Dedifferentiated amniotic fluid mesenchymal stem cell (primary cell): ENCODE results near the gene TET2.

Experiments
- DNase-seq: peaks from one replicate; pipeline ENCODE4 v3.0.0-alpha.2; 2016; ENCODE audit errors: extremely low spot score

TET2 gene

DNA sequence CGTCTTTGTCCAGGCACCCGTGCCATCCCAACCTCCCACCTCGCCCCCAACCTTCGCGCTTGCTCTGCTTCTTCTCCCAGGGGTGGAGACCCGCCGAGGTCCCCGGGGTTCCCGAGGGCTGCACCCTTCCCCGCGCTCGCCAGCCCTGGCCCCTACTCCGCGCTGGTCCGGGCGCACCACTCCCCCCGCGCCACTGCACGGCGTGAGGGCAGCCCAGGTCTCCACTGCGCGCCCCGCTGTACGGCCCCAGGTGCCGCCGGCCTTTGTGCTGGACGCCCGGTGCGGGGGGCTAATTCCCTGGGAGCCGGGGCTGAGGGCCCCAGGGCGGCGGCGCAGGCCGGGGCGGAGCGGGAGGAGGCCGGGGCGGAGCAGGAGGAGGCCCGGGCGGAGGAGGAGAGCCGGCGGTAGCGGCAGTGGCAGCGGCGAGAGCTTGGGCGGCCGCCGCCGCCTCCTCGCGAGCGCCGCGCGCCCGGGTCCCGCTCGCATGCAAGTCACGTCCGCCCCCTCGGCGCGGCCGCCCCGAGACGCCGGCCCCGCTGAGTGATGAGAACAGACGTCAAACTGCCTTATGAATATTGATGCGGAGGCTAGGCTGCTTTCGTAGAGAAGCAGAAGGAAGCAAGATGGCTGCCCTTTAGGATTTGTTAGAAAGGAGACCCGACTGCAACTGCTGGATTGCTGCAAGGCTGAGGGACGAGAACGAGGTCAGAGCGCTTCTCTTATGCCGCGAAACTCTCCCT, at the start of gene TET2:
TSS of gene TET2 (plus strand) at position 601 of the 740 bp plus-strand sequence. CDS start 87,067 bp downstream, outside the sequence.
- peak; percentile 81 for DNase-seq

DNA sequence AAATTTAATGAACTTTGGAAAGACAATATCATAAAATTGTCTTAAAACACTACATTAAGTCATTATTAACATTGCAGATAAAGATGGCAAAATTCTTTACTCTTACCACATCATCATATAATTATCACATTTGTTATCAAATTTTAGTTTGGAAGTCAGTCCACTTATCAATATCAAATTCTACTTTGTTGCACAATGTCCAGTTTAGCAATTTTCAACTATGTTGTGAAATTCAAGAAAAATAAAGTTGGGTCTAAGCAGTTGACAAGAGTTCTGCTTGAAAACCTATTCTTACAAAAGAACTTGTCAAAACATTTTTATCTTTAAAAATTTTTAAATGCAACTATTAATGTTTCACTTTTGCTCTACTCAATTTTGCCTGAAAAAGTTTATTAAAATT, 44.7 kb upstream of the TET2 start:
- no peak for DNase-seq

DNA sequence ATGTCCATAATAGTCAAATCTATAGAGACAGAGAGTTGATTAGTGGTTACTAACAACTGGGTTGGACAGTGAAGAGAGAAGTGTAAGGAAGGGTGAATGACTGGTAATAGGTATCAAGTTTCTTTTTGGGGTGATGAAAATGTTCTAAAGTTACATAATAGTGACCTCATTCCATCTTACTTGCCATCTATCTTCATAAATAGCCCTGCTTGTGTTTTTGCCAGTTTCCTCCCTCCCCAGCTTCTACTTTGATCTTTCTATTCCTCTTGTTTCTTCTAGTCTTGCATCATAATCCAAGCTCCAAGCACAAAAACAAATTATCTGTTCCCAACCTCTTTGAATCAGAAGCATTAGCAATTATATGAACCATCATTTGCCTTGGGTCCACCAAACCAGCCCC, 40.2 kb upstream of the TET2 start:
- no peak for DNase-seq

DNA sequence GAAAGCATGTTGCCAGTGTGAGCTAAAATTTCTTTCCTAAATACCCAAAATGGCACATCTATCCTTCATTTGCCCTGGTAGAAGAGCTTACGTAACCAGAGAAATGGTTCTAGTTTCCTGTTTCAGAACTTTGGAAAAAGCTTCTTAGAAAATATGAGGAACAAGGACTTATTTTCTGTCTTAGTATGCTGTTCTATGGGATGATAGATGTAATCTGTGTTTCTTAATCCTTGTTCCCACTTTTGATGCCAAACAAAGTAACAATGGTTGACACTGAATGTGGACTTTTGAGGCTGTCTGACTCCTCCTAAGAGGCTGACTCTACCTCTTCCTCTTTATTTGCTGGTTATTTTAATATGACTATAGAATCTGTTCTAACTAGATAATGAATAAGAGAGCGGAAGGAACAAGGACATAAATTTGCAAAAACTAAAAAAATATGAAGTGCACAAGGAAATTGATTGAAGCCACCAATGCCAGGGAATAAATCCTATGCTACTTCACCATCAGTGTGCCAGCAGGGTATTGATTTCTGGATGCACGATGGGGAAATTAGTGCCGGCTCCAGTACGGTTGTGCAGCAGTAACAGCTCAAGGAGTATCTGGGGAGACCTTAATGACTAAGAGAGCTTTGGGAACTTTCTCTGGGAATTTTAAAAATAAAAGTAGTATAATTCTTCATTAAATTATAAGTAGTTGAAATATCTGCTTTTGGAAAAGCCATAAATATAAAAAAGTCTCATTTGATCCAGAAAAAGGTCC, 39.4 kb upstream of the TET2 start:
- DNase-seq: no peak

DNA sequence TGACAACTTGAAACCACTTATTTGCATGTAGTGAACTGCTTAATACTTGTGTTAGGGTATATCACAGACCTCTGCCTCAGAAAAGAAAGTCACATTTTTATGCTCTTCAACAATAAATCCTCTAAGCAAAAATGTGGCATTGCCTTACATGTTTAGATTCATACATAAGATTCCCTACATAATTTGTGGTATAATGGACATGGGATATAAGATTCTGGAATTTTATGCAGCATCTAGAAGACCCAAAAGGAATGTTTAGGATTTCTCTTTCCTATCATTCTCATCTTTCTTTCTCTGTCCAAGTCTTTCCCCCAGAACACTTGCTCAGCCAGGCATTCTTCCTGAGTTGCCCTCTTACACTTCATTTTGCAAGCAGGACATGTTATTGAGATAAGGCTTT, 37.7 kb upstream of the TET2 start:
- DNase-seq: peak; percentile 64

DNA sequence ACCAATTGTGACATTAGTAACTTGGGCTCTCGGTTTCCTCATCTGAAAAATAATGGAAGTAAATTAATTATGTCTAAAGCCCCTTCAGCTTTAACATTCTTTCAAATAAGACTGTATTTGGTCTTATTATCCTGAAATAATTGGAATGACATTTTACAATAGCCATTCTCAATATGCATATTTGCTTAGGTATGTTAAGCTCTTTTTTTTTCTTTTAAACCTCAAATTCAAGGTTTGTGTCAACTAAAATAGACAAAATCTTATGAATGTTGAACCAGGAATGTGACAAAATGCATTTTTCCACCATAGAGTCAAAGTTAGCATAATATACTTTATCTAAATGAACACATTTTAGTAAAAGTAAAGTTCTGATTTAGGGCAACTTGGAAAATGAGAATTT, 34.4 kb upstream of the TET2 start:
- no peak for DNase-seq

DNA sequence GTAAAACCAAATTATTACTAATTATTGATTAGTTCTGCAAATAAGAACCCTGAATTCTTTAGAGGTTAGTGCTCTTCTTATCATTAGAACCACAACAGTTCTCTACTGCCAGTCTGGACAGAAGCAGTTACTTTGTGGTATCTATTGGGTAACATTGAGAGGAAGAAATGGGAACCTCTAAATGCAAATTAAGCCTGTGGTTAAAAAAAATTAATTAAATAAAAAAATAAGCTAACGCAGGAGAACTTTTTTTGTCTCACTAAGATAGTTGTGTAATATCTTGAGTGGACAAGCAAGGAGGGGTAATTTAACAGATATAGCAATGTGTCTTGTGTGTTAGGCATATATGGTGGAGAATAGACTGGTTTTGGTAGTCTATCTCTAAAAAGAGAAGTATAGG, 32.9 kb upstream of the TET2 start:
- DNase-seq: no peak

DNA sequence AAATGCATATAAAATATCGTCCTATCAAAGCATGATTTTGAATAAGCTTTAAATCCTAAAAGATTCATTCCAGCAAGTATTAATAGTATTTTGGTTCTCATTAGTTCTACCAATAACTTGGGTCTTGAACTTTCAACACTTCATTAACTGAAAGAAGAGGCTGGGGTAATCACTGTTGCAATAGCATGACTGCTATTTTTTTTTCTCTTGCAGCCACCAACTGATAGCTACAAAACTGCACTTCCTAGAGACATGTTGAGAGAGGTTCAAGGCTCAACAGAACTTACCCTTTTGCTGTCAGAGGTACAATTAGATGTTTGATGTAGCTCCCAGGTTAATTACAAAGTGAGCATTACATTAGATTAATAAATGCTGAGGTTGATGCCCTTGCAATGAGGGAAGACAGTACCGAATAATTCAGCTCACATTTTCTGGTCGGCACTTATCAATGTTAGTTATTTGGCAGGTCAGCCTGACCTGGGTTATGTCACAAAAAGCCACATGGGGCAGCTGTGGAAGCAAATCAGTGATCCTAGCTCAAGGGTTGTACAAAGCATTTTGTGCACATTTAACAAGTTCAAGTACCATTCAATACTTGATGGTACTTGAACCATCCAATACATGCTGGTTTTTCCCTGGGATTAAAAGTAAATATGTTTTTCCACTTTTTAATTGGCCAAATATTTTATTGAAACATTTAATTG, 29.9 kb upstream of the TET2 start:
- no peak for DNase-seq

DNA sequence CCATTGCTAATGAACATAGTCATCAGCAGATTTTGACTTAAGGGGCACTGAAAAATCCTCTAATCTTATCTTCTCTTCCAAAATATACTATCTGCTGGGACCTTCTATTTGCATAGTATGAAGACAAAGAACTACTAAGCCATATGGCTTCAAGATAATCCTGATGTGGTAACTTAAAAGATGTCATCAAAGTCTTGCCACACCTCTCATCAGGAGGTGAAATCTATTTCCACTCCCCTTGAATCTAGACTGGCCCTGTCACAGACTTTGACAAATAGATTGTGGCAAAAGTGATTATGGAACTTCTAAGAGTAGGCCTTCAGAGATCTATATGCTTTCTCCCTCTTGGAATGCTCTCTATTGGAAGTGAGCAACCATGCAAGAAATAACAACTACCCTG, 27.3 kb upstream of the TET2 start:
- DNase-seq: no peak

DNA sequence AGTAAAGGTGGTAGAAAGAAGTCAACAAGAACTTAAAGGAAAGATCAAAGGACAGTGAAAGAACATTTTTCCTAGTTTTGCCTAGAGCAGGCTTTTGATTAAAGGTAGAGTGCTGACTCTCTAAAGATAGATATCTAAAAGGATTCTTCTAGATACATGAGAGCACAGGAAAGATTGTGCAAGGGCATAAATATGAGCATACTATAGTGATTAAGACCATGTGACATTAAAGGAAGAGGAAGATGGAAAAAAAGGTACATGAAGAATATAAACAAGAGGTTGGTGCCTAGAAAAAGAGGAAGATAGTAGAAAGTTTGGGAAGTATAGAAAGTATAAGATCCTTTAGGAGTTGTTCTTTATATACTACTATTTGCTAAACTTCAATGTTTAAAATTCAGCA, 26.1 kb upstream of the TET2 start:
- DNase-seq: no peak

DNA sequence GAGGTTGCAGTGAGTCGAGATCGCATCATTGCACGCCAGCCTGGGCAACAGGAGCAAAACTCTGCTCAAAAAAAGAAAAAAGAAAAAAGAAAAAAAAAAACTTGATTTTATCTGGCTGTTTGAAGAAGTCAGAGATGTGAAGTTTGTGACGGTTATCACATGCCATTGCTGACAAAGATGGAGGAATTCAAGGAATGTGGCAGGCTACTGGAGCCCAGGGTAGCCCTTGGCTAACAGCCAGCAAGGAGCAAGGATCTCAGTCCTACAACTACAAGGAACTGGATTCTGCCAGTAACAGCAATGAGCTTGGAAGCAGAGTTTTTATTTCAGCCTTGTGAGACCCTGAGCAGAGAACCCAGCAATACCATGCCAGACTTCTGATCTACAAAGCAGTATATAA, 24.3 kb upstream of the TET2 start:
- DNase-seq: no peak

DNA sequence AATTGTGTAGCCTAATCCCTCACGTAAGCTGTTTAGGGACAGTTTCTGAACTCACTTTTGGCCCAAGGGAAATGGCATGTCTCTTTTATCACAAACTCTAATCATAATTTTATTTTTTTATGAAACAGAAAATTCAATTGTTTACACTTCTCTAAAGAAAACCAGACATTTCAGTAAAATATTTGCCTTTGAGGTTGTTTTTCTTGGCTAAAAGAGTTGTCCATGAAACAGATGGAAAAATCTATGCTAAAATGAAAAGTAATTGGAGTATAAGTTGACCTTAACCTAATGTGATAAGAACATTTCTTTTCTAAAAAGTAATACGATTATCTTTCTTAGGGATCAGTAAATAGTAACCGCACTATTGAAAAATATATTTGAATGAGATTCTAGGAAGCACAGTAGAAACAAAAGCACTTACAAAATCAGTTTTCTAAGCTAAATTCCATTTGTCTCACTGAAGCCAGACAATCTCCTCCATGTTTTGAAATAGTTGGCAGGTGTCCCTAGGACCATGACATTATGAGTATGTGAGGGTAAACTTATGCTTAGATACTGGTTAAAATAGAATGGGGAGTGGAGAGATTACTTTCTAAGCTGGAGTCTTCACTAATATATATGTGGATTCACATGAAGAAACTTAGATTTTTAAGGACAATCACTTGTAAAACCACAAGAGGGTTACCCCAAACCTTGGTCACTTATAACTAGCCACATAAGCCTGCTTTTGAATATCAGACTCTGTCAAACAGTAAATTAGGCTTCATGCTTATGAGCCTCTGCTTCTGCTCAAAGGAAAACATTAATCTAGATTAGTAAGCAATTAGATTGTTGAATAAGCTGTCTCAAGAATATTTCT, 20.1 kb upstream of the TET2 start:
- DNase-seq: peak; percentile 55

DNA sequence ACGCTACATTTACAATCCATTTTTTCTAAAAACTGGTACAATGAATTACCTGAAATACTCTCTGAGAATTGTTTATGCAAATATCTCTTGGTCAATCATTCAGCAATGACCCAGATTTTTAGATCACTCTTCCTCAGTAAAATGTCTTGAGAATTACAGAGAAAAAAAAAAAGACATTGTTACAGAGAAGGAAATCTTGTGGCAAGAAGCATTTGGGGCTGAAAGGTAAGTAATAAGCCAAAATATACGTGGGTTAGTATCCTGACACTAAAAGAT, 19.6 kb upstream of the TET2 start:
- DNase-seq: no peak

DNA sequence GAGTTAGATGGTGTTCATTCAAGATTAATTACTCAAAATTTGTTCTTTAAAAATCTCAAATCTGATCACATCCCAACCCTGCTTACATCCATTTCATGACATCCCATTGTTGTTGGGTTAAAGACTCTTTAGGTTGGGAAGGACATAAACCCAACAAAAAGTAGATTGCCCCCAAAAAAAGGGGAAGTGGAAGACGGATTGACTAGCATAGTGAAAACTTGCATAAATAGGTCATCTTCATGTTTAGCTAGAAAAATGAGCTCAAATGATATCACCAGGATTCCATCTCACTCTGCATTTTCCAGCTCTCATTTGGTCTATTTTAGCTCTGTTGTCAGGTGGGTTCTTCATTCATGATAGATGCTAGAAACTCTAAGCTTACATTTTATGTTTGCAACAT, 18.5 kb upstream of the TET2 start:
- no peak for DNase-seq

DNA sequence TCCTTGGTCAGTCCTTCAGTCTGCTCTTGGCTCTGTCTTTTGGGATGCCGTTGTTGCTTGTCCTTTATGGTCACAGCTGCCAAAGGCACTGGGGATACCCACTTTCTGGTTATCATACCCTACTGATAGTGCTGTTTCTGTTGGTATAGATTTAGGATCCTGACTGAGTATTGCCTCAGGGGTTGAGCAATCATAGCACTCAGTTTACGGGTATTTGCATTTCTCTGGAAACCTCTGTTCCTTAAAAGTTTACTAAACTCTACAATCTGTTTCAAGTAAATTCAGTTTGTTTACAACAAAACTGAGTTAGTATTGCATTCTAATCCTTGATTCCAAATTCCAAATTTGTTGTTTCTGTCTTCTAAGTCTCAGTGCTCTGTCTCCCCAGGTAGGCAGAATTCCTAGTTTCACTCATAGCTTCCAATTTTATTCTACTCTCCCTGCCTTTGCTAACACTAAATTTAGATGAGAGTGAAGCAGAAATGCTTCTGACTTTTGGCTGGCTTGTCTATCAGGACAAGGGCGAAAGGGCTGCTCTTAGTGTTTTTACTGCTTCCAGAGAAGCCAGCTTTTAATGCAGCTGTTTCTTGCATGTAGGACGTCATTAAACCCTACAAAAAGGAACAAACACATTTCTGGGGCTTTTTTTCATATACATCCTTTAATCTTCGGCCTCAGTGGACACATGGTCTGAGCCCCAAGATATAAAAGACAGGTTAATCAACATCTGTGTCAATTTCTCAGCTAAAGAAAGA, 17.2 kb upstream of the TET2 start:
- DNase-seq: no peak

DNA sequence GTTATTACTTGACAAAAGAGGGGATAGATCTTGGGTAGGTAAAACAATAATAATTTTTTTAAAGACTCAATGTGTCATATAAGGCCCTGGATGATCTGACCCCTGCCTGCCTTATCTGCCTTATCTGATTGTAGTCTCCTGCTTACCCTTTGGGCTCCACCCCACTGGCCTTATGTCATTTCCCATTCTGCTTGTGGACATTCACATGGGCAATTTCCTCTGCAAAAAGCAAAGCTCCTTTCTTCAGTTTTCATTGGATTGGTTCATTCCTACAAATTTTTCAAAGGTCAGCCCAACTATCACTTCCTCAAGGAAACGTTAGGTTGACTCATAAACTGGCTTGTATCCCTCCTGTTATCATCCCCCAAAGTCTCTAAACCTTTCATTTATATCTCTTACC, 15.7 kb upstream of the TET2 start:
- DNase-seq: no peak

DNA sequence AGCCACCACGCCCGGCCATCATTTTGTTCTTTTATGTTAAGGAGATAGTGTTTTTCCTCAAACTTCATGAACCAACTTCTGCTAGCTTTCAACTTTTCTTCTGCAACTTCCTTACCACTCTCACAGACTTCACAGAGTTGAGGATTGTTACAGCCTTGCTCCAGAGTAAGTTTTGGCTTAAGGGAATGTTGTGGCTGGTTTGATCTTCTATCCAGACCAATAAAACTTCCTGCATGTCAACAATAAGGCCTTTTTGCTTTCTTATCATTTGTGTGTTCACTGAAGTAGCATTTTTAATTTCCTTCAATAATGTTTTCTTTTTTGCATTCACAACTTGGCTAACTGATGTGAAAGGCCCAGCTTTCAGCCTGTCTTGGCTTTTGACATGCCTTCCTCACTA, 12.7 kb upstream of the TET2 start:
- DNase-seq: no peak

DNA sequence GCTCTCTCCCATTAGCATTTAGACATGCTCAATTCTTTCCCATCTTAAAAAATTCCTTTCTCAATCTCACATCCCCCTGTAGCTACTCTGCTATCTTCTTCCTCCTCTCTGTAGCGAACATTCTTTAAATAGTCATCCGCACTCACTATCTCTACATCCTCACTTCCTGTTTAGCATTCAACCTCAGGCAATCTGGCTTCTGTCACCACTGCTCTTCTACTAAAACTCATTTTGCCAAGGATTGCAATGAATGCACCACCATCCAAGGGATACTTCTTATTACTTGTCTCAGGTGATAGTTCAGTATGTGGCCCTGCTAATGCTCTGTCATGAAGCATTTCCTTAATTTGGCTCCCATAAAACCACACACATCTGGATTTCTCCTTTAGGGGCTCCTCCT, 10.9 kb upstream of the TET2 start:
- DNase-seq: no peak

DNA sequence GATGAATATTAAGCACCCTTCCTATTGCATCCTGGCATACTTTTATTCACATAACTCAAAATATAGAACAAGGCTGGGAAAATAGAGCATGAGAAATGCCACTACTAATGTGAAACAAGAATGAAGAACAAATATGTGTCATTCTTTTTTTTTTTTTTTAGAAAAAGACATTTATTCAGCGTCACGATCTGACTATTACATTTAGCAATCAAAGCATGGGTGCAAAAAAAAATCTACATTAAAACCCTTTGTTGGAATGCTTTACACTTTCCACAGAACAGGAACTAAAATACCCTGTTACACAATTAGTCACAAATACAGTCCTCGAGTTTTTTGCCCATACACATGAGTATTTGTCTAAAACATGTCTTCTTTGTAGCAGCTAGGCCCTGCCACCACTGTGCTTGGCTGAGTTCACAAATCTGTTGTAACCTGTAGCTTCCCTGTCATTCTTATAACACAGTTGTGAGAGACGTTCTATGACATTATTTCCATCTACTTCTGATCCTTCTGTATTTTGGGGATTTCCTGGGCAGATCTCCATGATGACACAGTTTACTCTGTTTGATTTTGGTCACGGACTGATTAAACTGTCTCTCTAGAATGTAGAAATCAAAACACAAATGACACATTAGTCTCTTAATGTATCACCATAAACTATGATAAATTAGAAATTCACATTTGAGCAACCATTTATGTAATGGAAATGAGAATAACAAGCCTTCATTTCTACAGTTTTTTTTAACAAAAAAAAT, 9.4 kb upstream of the TET2 start:
- no peak for DNase-seq

DNA sequence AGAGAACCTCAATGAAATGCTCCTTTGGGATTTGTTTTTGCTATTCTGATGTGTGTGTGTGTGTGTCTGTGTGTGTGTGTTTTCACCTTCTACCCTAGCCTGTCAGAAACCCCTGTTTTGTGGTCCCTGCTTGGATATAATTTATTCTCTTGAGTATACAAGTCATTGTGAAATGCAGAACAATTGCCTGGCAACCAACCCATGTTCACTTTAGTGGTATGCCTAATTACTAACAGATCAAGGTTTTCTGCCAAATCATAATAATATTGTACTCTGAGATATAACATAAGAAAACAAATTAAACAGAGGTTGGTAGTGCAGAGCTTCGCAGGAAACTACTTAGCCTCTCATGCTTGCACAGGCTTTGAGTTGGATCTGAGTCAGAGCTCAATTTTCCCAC, 7.0 kb upstream of the TET2 start:
- DNase-seq: no peak
